Measurements from ENCODE around the gene ARFGEF3. TPM values are rescaled to one million over a fixed set of nuclear protein-coding genes. Genes with fewer than 3 reads are reported as not detected.
"Not testable (repeated sequence)": the region's sequence is repeated elsewhere in the genome, so short reads cannot be mapped to it uniquely, and the experiment has no call there.

ARFGEF3 gene, protein sequence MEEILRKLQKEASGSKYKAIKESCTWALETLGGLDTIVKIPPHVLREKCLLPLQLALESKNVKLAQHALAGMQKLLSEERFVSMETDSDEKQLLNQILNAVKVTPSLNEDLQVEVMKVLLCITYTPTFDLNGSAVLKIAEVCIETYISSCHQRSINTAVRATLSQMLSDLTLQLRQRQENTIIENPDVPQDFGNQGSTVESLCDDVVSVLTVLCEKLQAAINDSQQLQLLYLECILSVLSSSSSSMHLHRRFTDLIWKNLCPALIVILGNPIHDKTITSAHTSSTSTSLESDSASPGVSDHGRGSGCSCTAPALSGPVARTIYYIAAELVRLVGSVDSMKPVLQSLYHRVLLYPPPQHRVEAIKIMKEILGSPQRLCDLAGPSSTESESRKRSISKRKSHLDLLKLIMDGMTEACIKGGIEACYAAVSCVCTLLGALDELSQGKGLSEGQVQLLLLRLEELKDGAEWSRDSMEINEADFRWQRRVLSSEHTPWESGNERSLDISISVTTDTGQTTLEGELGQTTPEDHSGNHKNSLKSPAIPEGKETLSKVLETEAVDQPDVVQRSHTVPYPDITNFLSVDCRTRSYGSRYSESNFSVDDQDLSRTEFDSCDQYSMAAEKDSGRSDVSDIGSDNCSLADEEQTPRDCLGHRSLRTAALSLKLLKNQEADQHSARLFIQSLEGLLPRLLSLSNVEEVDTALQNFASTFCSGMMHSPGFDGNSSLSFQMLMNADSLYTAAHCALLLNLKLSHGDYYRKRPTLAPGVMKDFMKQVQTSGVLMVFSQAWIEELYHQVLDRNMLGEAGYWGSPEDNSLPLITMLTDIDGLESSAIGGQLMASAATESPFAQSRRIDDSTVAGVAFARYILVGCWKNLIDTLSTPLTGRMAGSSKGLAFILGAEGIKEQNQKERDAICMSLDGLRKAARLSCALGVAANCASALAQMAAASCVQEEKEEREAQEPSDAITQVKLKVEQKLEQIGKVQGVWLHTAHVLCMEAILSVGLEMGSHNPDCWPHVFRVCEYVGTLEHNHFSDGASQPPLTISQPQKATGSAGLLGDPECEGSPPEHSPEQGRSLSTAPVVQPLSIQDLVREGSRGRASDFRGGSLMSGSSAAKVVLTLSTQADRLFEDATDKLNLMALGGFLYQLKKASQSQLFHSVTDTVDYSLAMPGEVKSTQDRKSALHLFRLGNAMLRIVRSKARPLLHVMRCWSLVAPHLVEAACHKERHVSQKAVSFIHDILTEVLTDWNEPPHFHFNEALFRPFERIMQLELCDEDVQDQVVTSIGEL (N-terminal part only)
- 2.3 TPM for total RNA-seq
- long read RNA-seq, partial matches to known transcripts = 0 of 1 reads
- long read RNA-seq, other reads (novel, unspliced or antisense) = 1 of 1 reads

DNA sequence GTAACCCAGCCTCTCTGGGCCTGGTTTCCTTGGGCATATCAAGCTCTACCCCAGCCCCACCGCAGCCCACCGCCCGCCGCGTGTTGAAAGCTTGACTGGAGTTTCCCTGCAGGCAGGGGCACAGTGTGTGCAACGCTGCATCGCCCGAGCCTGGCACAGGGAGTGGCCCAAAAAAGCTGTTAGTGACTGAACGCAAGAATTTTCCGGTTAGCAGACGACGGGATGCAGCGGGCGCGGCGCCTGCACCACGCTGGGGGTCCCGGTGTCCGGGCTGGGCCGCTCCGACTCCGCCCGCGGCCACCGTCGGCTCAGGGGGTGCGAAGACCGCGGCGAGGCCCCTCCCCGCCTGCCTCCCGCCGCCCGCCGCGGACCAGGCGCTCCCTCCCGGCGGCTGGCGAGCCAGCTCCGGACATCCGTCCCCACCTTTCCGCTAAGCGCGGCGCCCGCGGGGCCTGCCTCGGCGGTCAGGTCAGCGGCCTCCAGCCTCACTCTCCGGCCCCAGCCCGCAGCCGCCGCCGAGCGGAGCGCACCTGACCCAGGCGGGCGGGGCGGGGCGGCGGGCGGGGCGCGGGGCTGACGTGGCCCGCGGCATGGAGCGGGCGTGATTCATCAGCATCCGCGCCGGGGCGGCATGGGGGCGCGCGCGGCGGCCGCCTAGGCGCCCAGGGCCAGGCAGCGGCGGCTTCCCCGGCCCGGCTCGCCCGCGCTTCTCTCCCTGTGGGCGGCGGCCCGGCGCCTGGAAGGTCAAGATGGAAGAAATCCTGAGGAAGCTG, at the start of gene ARFGEF3:
TSS of gene ARFGEF3 (plus strand) at position 602 of the 773 bp plus-strand sequence. CDS start at position 750, 148 bp downstream.
- DNase-seq (peak; percentile 68), ATAC-seq (peak; percentile 93)
- intact Hi-C loops (cut with micrococcal nuclease) = no loop called here

GRCh38 chr6:138113588-138114210, 48.0 kb upstream of the ARFGEF3 start:
- intact Hi-C loops (cut with micrococcal nuclease) = loop anchor here (10.0 kb wide), 2 partner anchors 291 to 471 kb away; partner anchors contain the start of gene HEBP2
- ATAC-seq (no peak), DNase-seq (no peak)

DNA sequence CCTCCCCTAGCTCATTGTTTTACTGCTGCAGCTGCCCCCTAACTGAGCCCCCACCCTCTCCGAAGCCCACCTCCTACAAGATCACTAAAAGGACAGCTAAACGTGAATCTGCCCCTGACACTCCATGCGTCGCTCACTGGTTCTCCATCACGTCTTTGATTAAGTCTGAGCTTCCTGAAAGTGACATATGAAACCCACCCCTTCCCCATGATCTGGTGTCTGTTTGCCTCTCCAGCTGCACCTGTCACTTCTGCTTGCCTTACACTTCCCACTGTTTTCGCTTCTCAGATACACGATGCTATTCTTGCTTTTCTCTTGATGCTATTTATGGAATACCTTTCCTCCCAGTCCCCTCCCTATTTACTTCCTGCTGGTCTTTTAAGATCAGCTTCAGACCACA, 46.5 kb upstream of the ARFGEF3 start:
- intact Hi-C loops (cut with micrococcal nuclease) = loop anchor here (5.0 to 10.0 kb wide), 4 partner anchors 290 to 652 kb away; partner anchors contain the start of gene HEBP2
- ATAC-seq (no peak), DNase-seq (no peak)

DNA sequence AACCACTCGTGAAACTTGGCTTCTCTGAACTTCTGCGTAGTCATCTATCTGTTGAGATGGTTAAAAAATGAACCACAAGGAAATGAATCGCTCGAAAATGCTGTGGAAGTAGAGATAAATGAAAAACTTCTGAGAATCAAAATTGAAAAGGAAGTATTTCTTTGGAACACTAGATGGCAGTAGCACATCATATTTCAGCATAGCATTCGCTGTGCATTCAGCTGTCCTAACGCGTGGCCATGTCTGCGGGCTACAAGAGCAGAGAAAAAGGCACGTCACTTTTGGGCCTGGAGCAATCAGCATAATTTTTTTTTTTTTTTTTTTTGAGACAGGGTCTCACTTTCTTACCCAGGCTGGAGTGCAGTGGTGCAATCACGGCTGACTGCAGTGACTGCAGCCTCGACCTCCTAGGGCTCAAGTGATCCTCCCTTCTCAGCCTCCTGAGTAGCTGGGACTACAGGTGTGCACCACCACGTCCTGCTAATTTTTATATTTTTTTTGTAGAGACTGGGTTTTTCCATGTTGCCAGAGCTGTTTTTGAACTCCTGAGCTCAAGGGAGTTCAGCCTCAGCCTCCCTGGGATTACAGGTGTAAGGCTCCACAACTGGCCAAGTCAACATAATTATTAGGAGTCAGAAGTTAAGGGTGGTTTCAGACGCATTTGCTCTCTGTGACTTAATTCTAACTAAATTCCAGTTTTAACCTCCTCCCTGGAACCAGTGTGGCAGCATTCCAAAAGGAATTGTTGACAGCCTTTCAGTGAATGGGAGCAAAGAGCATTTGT, 45.7 kb upstream of the ARFGEF3 start:
- DNase-seq (peak; percentile 63), ATAC-seq (peak; percentile 79)
- intact Hi-C loops (cut with micrococcal nuclease) = loop anchor here (5.0 to 10.0 kb wide), 4 partner anchors 289 to 651 kb away; partner anchors contain the start of gene HEBP2

- no peak for DNase-seq
- intact Hi-C loops (cut with micrococcal nuclease) = loop anchor here (5.0 to 10.0 kb wide), 4 partner anchors 288 to 651 kb away; partner anchors contain the start of gene HEBP2
- no peak for ATAC-seq
These were observed 45.1 kb upstream of the ARFGEF3 start for GRCh38 chr6:138116661-138116999.

GRCh38 chr6:138117376-138117914, 44.3 kb upstream of the ARFGEF3 start:
- intact Hi-C loops (cut with micrococcal nuclease) = loop anchor here (5.0 to 10.0 kb wide), 4 partner anchors 287 to 650 kb away; partner anchors contain the start of gene HEBP2
- ATAC-seq (no peak), DNase-seq (no peak)

DNA sequence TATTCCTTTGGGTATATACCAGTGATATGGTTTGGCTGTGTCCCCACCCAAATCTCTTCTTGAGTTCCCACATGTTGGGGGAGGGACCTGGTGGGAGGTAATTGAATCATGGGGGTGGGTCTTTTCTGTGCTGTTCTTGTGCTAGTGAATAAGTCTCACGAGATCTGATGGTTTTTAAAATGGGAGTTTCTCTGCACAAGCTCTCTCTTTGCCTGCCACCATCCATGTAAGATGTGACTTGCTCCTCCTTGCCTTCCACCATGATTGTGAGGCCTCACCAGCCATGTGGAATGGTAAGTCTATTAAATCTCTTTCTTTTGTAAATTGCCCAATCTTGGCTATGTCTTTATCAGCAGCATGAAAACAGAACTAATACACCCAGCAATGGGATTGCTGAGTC, 42.5 kb upstream of the ARFGEF3 start:
- not testable (repeated sequence) for ATAC-seq, DNase-seq
- intact Hi-C loops (cut with micrococcal nuclease) = loop anchor here (5.0 to 10.0 kb wide), 4 partner anchors 286 to 648 kb away; partner anchors contain the start of gene HEBP2

DNA sequence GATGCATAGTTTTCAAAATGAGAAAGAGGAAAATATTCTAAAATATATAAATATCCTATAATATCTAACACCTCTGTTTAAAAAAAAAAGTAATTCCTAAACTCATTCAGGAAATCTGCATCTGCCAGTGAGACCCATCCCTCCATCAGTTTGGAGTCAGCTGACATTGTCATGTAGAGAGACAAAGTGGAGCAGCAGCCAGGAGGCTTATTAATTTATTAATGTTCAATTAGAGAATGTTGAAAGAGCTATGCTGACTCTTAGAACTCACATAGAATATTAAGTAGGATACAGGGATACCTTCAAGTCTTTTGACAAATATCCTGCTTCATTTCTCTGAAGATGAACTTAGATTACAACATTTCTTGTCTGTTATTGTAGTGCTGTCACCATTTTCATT, 41.8 kb upstream of the ARFGEF3 start:
- ATAC-seq = no peak
- intact Hi-C loops (cut with micrococcal nuclease) = loop anchor here (5.0 to 10.0 kb wide), 5 partner anchors 145 to 647 kb away; partner anchors contain the start of gene HEBP2
- no peak for DNase-seq

DNA sequence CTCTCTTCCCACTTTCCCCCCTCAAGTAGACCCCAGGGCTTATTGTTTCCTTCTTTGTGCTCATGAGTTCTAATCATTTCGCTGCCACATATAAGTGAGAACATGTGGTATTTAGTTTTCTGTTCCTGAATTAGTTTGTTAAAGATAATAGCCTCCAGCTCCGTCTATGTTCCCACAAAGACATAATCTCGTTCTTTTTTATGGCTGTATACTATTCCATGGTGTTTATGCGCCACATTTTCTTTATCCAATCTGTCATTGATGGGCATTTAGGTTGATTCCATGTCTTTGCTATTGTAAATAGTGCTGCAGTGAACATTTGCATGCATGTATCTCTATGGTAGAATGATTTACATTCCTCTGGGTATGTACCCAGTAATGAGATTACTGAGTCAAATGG, 37.6 kb upstream of the ARFGEF3 start:
- ATAC-seq (no peak), DNase-seq (no peak)
- intact Hi-C loops (cut with micrococcal nuclease) = loop anchor here (10.0 kb wide), 1 partner anchor 141 kb away; no protein-coding TSS in a partner anchor

- intact Hi-C loops (cut with micrococcal nuclease) = loop anchor here (10.0 kb wide), 1 partner anchor 137 kb away; no protein-coding TSS in a partner anchor
- no peak for ATAC-seq
These were observed 33.6 kb upstream of the ARFGEF3 start for GRCh38 chr6:138128096-138128495.

GRCh38 chr6:138129190-138129589, 32.5 kb upstream of the ARFGEF3 start:
- intact Hi-C loops (cut with micrococcal nuclease) = loop anchor here (10.0 kb wide), 1 partner anchor 136 kb away; no protein-coding TSS in a partner anchor
- ATAC-seq (no peak), DNase-seq (no peak)

More at GRCh38 chr6:138128096-138128495, 33.6 kb upstream of the ARFGEF3 start:
- no peak for DNase-seq

DNA sequence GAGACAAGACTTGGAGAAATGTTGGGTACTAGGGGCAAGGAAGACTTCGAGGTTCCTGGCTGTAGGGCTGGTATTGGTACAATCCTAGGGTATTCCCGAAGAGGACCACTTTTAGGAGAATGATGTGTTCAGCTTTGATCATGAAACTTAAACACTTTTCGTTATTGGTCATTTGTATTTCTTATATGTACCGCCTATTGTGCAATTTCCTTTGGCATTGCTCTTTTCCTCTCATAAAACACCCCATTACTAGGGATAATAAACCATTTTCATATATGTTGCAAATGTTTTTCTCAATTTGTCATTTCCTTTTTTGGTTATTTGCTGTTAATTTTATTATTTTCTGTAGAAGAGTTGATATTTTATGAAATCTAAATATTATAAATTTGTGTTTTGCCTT, 18.9 kb upstream of the ARFGEF3 start:
- ATAC-seq (no peak), DNase-seq (no peak)
- intact Hi-C loops (cut with micrococcal nuclease) = no loop called here

- no peak for ATAC-seq
- no peak for DNase-seq
- intact Hi-C loops (cut with micrococcal nuclease) = no loop called here
These were observed 16.3 kb upstream of the ARFGEF3 start for GRCh38 chr6:138145402-138145801.

GRCh38 chr6:138146544-138146943, 15.2 kb upstream of the ARFGEF3 start:
- ATAC-seq (no peak), DNase-seq (no peak)
- intact Hi-C loops (cut with micrococcal nuclease) = no loop called here

DNA sequence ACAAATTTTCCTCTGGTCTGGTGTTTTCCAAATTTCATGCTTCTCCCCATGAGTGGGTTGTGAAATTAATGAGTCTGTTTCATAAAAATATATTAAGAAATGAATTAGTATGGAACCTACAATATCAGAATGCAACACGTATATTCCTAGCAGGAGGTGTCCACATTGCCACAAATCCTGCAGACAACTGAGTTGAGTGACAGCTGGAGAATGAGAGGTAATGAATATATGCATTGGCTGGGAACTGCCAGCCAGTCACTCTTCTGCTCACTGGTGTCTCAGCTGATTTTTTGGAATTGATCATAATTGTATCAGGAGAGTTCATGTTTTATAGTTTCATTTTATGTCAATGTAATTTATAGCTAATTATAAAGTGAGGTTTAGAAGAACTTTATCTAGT, 6.3 kb upstream of the ARFGEF3 start:
- no peak for DNase-seq
- no peak for ATAC-seq
- intact Hi-C loops (cut with micrococcal nuclease) = no loop called here

DNA sequence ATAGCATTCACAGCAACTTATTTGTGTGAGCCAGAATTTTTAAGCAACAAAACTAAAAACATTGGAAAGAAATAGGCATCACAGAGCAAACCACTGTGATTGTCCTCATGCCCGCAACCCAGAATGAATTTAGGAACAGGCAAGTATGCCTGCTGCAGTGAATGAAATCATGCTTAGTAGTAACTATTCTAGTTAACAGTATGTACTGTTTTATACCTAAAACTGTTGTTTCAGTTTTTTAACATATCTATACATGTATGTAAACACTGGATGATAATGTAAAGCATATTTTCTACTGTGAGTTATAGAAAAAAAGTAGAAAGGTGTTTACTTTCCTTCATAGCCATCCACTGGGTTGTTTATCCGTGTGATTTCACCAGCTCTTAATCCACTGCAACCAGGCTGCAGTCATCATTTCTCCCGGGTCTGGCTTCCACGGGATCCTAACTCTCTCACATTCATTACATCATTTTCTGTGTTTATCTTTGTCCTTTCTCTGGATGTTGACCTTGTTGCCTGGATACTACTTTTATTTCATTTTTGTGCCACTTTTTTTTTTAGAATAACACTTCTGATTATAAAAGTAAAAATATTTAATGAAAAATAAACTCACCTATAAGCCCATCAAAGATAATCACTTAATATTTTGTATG, 3.6 kb upstream of the ARFGEF3 start:
- no peak for DNase-seq
- ATAC-seq = no peak
- intact Hi-C loops (cut with micrococcal nuclease) = no loop called here
